Dedifferentiated amniotic fluid mesenchymal stem cell (primary cell): ENCODE data around the gene ATP8B4.
A peak's percentile ranks its signal among the peaks of the same experiment; 100 is the strongest.

Source experiments
- DNase-seq: peaks from one replicate; pipeline ENCODE4 v3.0.0-alpha.2; 2016; ENCODE audit errors: extremely low spot score

The ATP8B4 gene

GRCh38 chr15:49857496-49858475 lies 261.2 kb downstream of the ATP8B4 start:
- no peak for DNase-seq

GRCh38 chr15:49855917-49856637 lies 263.0 kb downstream of the ATP8B4 start:
- DNase-seq = peak; percentile 95

DNA sequence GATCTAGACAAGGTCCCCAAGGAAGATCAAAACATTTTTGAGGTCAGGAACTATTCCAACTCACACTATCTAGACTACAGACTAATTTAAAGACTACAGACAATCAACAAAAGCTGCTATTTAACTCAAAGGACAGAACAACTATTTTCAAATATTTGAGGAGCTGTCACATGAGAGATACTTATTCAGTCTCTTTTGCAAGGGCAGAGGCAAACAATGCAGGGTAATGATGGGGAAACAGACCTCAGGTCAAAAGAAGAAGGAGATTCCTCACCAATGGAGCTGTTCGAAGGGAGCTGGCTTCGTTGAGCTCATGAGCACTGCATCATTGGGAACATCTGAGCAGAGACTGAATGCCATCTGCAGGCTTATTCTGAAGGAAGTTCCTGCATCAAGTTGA lies 266.3 kb downstream of the ATP8B4 start:
- DNase-seq = no peak

- DNase-seq = no peak
These were observed 270.2 kb downstream of the ATP8B4 start for GRCh38 chr15:49848807-49849206.

GRCh38 chr15:49848282-49848724 lies 270.7 kb downstream of the ATP8B4 start:
- peak; percentile 85 for DNase-seq

DNA sequence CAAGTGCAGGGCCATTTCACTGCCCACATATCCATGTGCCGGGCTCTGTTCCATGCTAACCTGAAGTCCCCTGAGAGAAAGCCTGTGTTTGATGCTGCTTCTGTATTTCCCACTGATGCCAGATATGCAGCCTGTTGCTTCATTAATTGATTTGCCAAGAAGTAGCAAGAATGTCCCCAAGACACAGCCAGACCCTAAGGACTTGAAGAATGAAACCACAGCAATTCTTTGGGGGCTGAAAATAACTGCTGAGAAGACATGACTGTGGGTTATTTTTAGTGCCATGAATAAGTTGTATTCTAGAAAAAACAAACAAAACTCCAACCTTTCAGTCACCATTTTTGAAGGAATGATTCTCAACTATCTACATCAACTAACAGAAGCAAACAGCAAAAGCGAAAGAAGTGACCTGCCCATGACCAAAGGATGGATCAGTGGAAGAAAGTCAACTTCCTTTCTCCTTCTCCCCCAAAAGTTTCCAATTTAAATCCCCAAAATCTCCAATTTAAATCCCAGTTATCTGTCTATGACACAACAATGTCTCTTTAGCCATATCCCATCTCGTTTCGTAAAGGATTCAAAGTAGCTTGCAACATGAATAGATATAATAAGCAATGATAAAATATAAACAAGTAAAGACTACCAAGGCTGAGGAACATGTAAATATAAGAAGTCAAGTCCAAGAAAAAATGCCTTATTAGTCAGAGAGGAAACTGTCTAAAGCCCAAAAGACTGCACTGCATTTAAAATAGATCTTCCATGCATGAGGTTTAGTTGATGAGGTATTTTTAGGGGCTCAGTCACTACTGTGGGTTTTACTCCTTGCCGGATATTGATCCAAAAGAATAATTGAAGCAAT lies 271.4 kb downstream of the ATP8B4 start:
- no peak for DNase-seq

GRCh38 chr15:49844390-49844789 lies 274.6 kb downstream of the ATP8B4 start:
- DNase-seq = no peak

DNA sequence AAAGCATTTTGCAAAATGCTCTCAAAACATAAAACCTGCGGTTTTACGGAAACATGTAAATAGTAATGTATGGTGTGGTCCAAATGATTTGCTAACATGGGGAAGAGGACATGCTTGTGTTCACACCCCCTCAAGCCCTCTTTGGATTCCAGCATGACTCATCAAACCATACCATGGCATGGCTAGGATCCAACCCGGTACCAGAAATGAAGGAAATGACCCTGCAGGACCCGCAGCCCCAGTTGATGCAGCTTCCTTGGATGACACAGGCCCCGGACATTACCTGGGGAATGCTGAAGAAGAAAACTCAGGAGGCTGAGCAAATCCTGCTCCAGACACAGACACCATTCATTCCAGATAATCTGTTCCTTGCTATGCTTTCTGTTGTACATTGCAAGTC lies 275.3 kb downstream of the ATP8B4 start:
- DNase-seq = no peak

GRCh38 chr15:49842031-49842730 lies 276.9 kb downstream of the ATP8B4 start:
- DNase-seq = no peak

DNA sequence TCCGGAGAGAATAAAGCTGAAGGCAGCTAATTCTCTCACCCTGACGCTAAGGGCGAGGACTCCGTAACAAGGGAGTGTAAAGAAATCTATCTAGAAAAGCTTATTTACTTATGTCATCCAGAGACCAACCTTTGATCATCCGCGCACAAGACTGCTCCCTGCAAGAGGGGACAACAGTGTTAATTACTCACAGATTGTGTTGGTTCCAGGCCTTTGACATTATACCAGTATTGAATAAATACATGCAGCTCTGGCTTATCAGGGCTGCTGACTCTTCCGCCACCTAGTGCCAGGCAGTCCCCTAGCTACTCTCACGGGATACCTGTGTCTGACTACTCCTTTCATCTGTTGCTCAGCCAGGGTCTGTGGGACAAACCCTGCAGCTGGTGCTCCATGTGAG lies 286.5 kb downstream of the ATP8B4 start:
- no peak for DNase-seq

DNA sequence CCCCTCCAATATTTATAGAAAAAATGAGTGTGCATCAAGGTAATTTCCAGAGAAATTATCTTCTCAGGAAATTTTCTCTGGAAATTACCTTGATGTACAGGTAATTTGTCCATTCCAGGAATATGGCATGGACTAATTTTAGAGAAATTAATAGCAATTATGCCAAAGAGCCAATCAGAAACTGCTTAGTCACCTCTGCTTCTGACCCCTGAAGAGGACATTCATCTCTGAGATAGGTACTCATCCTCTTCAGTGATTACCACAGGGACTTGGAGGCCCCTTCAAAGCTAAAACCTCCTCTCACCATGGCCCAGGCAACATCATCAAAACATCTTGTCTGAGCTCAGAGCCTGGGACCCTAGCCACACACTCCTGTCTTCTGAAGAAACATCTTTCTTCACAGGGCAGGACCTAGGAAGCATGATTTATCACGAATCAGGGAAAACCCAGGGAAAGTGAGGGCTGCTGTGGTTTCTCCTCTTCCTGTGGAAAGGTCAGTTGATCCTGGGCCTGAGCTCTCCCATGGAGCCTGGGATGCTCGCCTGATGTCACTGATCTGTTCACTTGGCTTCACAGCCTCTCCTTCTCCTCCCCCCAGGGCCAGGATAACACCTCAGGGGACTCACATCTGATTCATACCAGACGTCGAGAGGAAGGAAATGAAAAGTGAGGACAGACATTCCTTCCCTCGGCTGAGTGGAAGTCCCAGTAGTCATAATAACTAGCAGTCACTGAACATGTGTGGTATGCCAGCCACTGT lies 287.6 kb downstream of the ATP8B4 start:
- peak; percentile 33 for DNase-seq

DNA sequence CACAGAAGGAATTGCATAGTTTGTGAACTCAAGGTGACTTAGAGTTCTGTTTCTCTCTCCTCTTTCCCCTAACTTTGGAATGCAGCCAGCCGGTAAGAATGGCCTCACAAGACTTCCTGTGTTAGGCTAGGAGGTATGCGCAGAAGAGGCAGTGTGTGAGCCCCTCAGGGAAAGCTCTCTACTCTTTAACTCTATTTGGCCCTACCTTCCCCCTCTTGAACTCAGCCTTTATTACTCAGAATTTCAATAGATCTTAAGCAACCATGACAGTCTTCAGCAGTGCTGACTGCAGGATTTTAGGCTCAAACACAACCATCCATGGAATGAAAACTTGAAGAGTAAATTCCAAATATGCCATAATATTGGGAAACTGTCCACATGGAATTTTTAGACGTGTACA lies 288.6 kb downstream of the ATP8B4 start:
- DNase-seq = no peak

DNA sequence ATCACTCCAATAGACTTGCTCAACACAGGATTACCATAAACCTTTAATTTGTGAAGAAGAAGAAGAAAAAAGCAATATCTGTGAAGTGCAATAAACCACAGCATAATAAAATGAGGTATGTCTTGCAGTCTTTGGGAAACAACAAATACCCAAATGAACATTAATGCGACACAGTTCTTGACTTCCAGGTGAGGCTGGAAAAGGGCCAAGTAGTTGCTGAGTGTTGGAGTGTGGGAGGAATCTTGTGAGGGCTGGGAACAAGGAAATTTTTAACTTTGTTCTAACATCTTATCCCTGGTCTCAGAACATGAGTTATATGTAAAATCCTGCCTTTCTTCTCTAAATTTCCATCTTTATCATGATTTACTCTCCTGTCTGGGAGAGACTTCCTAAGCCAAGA lies 291.7 kb downstream of the ATP8B4 start:
- no peak for DNase-seq

- DNase-seq = no peak
These were observed 292.3 kb downstream of the ATP8B4 start for GRCh38 chr15:49826640-49827234.

- DNase-seq = no peak
These were observed 294.3 kb downstream of the ATP8B4 start for GRCh38 chr15:49824775-49825099.

GRCh38 chr15:49823987-49824774 lies 294.9 kb downstream of the ATP8B4 start:
- no peak for DNase-seq

DNA sequence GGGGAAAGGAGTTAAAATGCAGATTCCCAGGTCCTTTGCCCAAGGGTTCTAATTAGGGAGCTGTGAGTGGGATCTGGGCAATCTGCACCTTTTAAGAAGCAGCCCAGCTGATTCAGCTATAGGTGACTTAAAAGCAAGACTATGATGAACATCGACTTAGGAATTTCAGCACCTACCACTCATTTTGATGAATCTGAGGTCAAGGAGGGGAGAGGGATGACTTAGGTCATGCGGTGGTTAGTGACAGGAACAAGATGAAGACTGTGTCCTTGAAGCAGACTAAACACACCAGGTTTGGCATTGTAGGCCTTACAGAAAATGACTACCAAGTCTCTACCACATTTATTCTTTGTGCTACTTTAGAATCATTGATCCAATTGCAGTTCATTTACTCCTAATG lies 301.9 kb downstream of the ATP8B4 start:
- no peak for DNase-seq

GRCh38 chr15:49815950-49816349 lies 303.1 kb downstream of the ATP8B4 start:
- peak; percentile 26 for DNase-seq

DNA sequence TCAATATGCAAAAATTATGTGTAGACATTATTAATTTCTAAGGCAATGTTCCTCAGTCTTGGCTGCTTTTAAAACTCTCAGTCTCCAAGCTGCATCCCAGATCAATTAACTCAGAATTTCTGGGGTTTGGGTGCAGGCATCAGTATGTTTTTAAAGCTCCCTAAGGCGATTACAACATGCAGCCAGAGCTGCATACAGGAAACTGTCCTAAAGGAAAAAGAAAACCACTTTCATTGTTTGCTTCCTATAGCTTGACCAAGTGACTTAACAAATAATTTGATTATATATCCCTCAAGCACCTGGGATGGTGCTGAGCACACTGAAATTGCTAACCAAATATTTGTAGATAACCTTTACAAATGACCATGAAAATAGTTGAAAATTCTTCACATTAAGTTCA lies 303.5 kb downstream of the ATP8B4 start:
- no peak for DNase-seq
